ENCODE measurements around the gene DNAI1.

DNA sequence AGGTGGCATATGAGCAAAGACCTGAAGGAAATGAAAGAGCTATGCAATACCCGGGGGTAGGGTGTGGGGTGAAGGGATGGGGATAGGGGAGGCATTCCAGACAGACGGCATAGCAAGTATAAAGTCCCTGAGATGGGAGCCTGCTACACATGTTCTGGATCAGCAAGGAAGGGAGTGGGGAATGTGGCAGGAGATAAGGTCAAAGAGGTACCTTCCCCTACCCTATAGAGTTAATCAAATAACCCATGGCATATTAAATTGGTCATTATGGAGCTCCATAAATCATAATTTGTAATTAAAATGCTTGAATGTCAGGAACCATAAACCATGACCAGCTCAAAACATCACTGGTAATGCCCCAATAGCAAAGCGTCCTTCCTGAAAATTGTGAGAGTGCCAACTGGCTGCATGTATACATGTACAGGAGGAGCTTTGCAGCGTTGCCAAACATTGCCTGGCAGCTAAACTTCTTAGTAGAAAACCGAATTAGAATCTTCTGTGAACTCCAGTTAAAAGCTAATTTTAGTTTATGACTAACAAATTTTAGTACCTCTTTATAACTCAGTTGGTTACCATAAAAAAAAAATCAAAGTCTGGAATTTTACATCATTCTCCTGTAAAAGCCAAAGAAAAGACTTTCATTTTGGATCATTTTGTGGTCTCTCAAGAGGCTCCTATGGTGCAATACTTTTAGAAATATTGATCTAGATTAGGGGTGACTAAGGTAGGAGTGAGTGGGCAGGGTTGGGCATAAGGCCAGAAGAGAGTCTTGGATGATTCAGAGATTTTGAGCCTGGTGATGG lies 4.7 kb downstream of the DNAI1 start:
- TF ChIP-seq CTCF (conservative IDR thresholded peaks at IDR 0.05) (no peak), ZFX (IDR thresholded peaks at IDR 0.05) (no peak)

Measured in C4-2B (cell line).